Natural killer cell (primary cell): ENCODE results near the gene PTPRN2. TPM values are rescaled to one million over a fixed set of nuclear protein-coding genes. Genes with fewer than 3 reads are reported as not detected.

ENCODE experiments used
- ATAC-seq, 3 donors: fragments of 150-1000 bp in 2 of 3; fragments of 200-7000 bp in 1 of 3; cut with Tn5 transposase; 1 replicate in 1 of 3; 2 replicates in 2 of 3; pipeline ENCODE4 v1.10.0; 2021; ENCODE audit warnings: mild to moderate bottlenecking in 2 of 3, moderate library complexity in 2 of 3
- DNase-seq, 2 donors: peaks; one replicate each; pipeline versions ENCODE4 v3.0.0 to v3.0.0-alpha.2; 2013 to 2021; ENCODE audit warnings: mixed read lengths in 1 of 2
- H3K27ac ChIP-seq: one replicate; pipeline ENCODE4 v1.5.1; 2013; ENCODE audit warnings: mild to moderate bottlenecking, low read length
- H3K27me3 ChIP-seq: one replicate; pipeline ENCODE4 v1.6.1; 2013; ENCODE audit warnings: low read length; ENCODE audit not compliant: control insufficient read depth, insufficient read depth
- H3K36me3 ChIP-seq: one replicate; pipeline ENCODE4 v1.6.1; 2013; ENCODE audit warnings: low read length; ENCODE audit not compliant: control insufficient read depth, insufficient read depth
- H3K4me1 ChIP-seq: one replicate; pipeline ENCODE4 v1.6.1; 2013; ENCODE audit warnings: low read length; ENCODE audit not compliant: control insufficient read depth, insufficient read depth
- H3K4me3 ChIP-seq: one replicate; pipeline ENCODE4 v1.5.1; 2013; ENCODE audit warnings: low read length
- H3K9me3 ChIP-seq: one replicate; pipeline ENCODE4 v1.6.1; 2013; ENCODE audit warnings: low read length; ENCODE audit not compliant: control insufficient read depth, insufficient read depth
- H3K27ac Mint-ChIP-seq, 2 donors: one replicate each; pipeline ENCODE4 v1.8.0; 2022; ENCODE audit warnings: mild to moderate bottlenecking in 2 of 2, mixed read lengths in 2 of 2, moderate library complexity in 1 of 2
- H3K27me3 Mint-ChIP-seq, 2 donors: one replicate each; pipeline ENCODE4 v1.8.0; 2022; ENCODE audit warnings: low read depth in 2 of 2, mixed read lengths in 2 of 2
- H3K36me3 Mint-ChIP-seq: one replicate; pipeline ENCODE4 v1.8.0; 2022; ENCODE audit warnings: mixed read lengths
- H3K4me1 Mint-ChIP-seq, 2 donors: one replicate each; pipeline ENCODE4 v1.8.0; 2022; ENCODE audit warnings: mixed read lengths in 2 of 2
- H3K4me3 Mint-ChIP-seq: one replicate; pipeline ENCODE4 v1.8.0; 2022; ENCODE audit warnings: mild to moderate bottlenecking, moderate library complexity, mixed read lengths
- H3K9me3 Mint-ChIP-seq, 2 donors: one replicate each; pipeline ENCODE4 v1.8.0; 2022; ENCODE audit warnings: mixed read lengths in 2 of 2
- CTCF ChIP-seq: fragments of 200-600 bp; IDR thresholded peaks from one replicate; pipeline ENCODE4 v1.8.0; 2022; ENCODE audit warnings: antibody characterized with exemption
- WGBS: methylation state at CpG from one replicate; pipeline ENCODE4 v1.1.7; 2013; ENCODE audit warnings: missing lambda C conversion rate; ENCODE audit not compliant: insufficient coverage; 5-methylcytosine and 5-hydroxymethylcytosine counted together
- intact Hi-C: fragments of 100-400 bp; cut with micrococcal nuclease; formaldehyde crosslinking; loops from one replicate; pipeline ENCODE4 v1.14.2; 2022
- total RNA-seq, 4 donors: library from RNA; stranded (reverse); fragments of 120-200 nt in 1 of 4; gene quantifications; one replicate each; pipeline versions ENCODE4 v1.2.3 to v1.2.4, GENCODE V29; 2013 to 2022

The PTPRN2 gene
- total RNA-seq, 3 donors from 2014 or later (not counting 1 experiment from before 2014, with no cell fraction given), result 1.3 to 2.5 (median 1.9) TPM

DNA sequence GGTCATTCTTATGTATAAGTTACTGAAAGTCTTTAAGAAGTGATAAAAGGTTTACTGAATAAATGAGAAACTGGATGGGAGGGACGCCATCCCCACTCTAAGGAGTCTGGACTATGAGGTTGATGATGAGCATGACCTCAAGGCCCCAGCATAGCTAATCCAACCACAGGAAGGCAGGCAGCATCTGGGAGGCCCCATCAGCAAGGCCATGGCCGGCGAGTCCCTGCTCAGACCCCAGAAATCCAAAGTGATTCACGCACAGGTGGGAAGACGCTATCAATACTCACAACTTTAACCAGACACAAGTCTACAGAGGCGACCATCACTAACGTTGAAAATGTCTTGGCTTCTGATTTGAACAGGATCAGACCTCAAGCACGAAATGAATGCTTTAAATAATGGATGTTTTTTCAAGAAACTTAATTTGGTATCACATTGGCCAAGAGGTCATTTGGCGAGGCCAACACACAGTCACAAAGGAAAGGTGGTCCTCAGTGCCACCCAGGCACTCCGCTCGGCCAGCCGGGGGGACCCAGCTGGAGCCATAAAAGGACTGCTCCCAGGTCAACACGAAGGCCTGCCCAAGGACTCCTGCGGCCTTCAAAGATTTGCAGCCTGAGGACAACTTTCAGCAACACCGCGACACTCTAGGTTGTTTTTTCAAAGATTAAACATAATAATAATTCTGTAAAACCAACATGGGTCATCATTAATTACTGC lies 228.5 kb downstream of the PTPRN2 start:
- intact Hi-C loops, result no loop called here
- no peaks in the 10 kb centered on the region for H3K9me3 ChIP-seq
- DNase-seq (no peak), ATAC-seq (no peak)
- H3K4me1 ChIP-seq, result no peaks in the 10 kb centered on the region
- Mint-ChIP-seq H3K4me1 (no peaks in the 10 kb centered on the region), H3K4me3 (no peak overlapping the region), H3K36me3 (no peaks in the 10 kb centered on the region), H3K27me3 (peaks cover 11% of the 10 kb centered on the region in 2 donors), H3K9me3 (peaks cover 2 to 7% of the 10 kb centered on the region in 2 donors), H3K27ac (no peak overlapping the region)
- no peak for TF ChIP-seq CTCF
- H3K36me3 ChIP-seq, result no peaks in the 10 kb centered on the region
- 86% methylated on average over 16 of the region's 16 CpGs for WGBS
- H3K4me3 ChIP-seq, result no peak overlapping the region
- no peak overlapping the region for H3K27ac ChIP-seq
- no peaks in the 10 kb centered on the region for H3K27me3 ChIP-seq

DNA sequence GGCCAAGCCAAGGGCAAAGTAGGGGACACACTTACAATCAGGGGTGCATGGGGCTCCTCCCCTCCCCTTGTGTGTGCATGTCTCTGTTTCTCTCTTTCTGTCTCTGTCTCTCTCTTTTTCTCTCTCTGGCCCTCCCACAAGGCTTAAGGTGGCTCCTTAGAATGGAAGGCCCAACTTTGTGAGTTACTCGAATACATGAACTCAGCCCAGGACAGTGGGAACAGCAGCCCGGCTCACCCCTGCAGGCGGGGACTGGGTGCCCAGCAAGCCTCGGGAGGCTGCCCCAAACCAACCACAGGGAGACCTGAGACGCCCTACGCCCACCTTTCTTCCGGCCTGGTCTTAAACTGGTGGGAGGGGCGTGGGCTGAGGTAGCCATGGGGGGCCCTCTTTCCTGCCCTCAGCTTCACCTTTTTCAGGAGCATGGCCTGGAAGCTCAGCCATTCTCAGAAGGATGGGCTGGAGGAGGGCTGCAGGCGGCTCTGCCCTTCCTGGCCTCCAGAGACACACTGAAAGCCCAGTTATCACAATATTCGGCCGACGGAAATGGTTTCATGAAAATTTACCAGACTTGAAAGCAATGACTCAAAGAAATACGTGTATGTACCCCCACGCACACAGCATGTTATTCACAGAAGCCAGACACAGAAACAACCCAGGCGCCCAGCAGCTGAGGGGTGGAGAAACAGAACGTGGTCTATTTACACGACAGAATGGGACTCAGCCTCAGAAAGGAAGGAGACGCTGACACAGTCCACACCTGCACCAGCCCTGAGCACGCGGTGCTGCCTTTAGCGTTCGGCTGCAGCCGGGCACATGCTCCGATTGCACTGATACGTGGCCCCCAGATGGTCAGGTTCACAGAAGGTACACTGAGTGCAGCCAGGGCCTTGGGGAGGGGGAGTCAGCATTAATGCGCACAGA lies 229.5 kb downstream of the PTPRN2 start:
- H3K4me3 ChIP-seq, result no peak overlapping the region
- H3K27ac ChIP-seq, result no peak overlapping the region
- no peak for TF ChIP-seq CTCF
- no peaks in the 10 kb centered on the region for H3K4me1 ChIP-seq
- Mint-ChIP-seq H3K27me3 (peaks cover 11 to 13% of the 10 kb centered on the region in 2 donors), H3K4me3 (no peak overlapping the region), H3K9me3 (peaks cover 2 to 9% of the 10 kb centered on the region in 2 donors), H3K4me1 (no peaks in the 10 kb centered on the region), H3K27ac (no peak overlapping the region), H3K36me3 (no peaks in the 10 kb centered on the region)
- 88% methylated on average over 26 of the region's 26 CpGs for WGBS
- DNase-seq (no peak), ATAC-seq (no peak)
- no peaks in the 10 kb centered on the region for H3K36me3 ChIP-seq
- intact Hi-C loops, result no loop called here
- H3K27me3 ChIP-seq, result no peaks in the 10 kb centered on the region
- no peaks in the 10 kb centered on the region for H3K9me3 ChIP-seq

GRCh38 chr7:158357106-158357897 lies 230.3 kb downstream of the PTPRN2 start:
- Histone ChIP-seq H3K4me1 (no peaks in the 10 kb centered on the region), H3K4me3 (no peak overlapping the region), H3K36me3 (no peaks in the 10 kb centered on the region), H3K9me3 (no peaks in the 10 kb centered on the region), H3K27ac (no peak overlapping the region), H3K27me3 (no peaks in the 10 kb centered on the region)
- H3K4me1 Mint-ChIP-seq, result no peaks in the 10 kb centered on the region
- WGBS, result 91% methylated on average over 30 of the region's 30 CpGs
- no peak for DNase-seq
- H3K27ac Mint-ChIP-seq, result no peak overlapping the region
- no peaks in the 10 kb centered on the region for H3K36me3 Mint-ChIP-seq
- no peak for TF ChIP-seq CTCF
- no peak for ATAC-seq
- peaks cover 11 to 13% of the 10 kb centered on the region in 2 donors for H3K27me3 Mint-ChIP-seq
- H3K4me3 Mint-ChIP-seq, result no peak overlapping the region
- H3K9me3 Mint-ChIP-seq, result peaks cover 2 to 9% of the 10 kb centered on the region in 2 donors
- intact Hi-C loops, result no loop called here
